ES-I3 (cell line): ENCODE measurements around the gene POLR1H.
A peak's percentile ranks its signal among the peaks of the same experiment; 100 is the strongest.

Experiments used
- H3K36me3 ChIP-seq: 2 replicates; pipeline ENCODE4 v1.6.1; 2013; ENCODE audit warnings: mild to moderate bottlenecking, low read length, control low read depth, moderate library complexity; ENCODE audit not compliant: insufficient read depth
- H3K4me1 ChIP-seq: 2 replicates; pipeline ENCODE4 v1.6.1; 2013; ENCODE audit warnings: mild to moderate bottlenecking, control low read depth, low read length; ENCODE audit not compliant: insufficient read depth
- H3K9ac ChIP-seq: 2 replicates; pipeline ENCODE4 v1.6.1; 2013; ENCODE audit warnings: low read depth, mild to moderate bottlenecking, low read length, moderate library complexity
- H3K9me3 ChIP-seq: 2 replicates; pipeline ENCODE4 v1.6.1; 2013; ENCODE audit warnings: mild to moderate bottlenecking, low read length, moderate library complexity; ENCODE audit not compliant: control insufficient read depth, insufficient read depth

POLR1H gene

GRCh38 chr6:30096829-30097228, 35.8 kb downstream of the POLR1H start:
- H3K9ac ChIP-seq: no peak overlapping the region
- H3K4me1 ChIP-seq: peaks cover 9% of the 10 kb centered on the region; the same call in 1 of the 2 replicates
- no peaks in the 10 kb centered on the region for H3K9me3 ChIP-seq
- no peaks in the 10 kb centered on the region for H3K36me3 ChIP-seq

GRCh38 chr6:30097902-30098768, 37.1 kb downstream of the POLR1H start:
- no peaks in the 10 kb centered on the region for H3K9me3 ChIP-seq
- no peaks in the 10 kb centered on the region for H3K36me3 ChIP-seq
- H3K4me1 ChIP-seq: peaks cover 9% of the 10 kb centered on the region; the same call in 1 of the 2 replicates
- H3K9ac ChIP-seq: no peak overlapping the region

- H3K4me1 ChIP-seq: peaks cover 9% of the 10 kb centered on the region; the same call in 1 of the 2 replicates
- peak overlapping the region; percentile 40; the same call in 1 of the 2 replicates for H3K9ac ChIP-seq
- no peaks in the 10 kb centered on the region for H3K36me3 ChIP-seq
- no peaks in the 10 kb centered on the region for H3K9me3 ChIP-seq
Measured at GRCh38 chr6:30100154-30100553, 39.1 kb downstream of the POLR1H start.

- no peaks in the 10 kb centered on the region for H3K9me3 ChIP-seq
- H3K9ac ChIP-seq: peak overlapping the region; percentile 40
- H3K4me1 ChIP-seq: 0 out of 2 replicates have a peak, but pooled peaks cover 5% of the 10 kb centered on the region
- no peaks in the 10 kb centered on the region for H3K36me3 ChIP-seq
Measured at GRCh38 chr6:30100585-30101443, 39.7 kb downstream of the POLR1H start.

- H3K36me3 ChIP-seq: no peaks in the 10 kb centered on the region
- peak overlapping the region; percentile 40; the same call in 1 of the 2 replicates for H3K9ac ChIP-seq
- no peaks in the 10 kb centered on the region for H3K9me3 ChIP-seq
- H3K4me1 ChIP-seq: 0 out of 2 replicates have a peak, but pooled peaks cover 5% of the 10 kb centered on the region
Measured at GRCh38 chr6:30101444-30102413, 40.7 kb downstream of the POLR1H start.

GRCh38 chr6:30102414-30102969, 41.4 kb downstream of the POLR1H start:
- Histone ChIP-seq H3K9me3 (no peaks in the 10 kb centered on the region), H3K9ac (peak overlapping the region; percentile 35; the same call in 1 of the 2 replicates), H3K36me3 (no peaks in the 10 kb centered on the region), H3K4me1 (0 out of 2 replicates have a peak, but pooled peaks cover 5% of the 10 kb centered on the region)

GRCh38 chr6:30102970-30103871, 42.2 kb downstream of the POLR1H start:
- H3K9ac ChIP-seq: peak overlapping the region; percentile 52; the same call in 1 of the 2 replicates
- H3K4me1 ChIP-seq: 0 out of 2 replicates have a peak, but pooled peaks cover 5% of the 10 kb centered on the region
- H3K9me3 ChIP-seq: no peaks in the 10 kb centered on the region
- H3K36me3 ChIP-seq: no peaks in the 10 kb centered on the region

- Histone ChIP-seq H3K9ac (peak overlapping the region; percentile 52; the same call in 1 of the 2 replicates), H3K4me1 (0 out of 2 replicates have a peak, but pooled peaks cover 5% of the 10 kb centered on the region), H3K9me3 (no peaks in the 10 kb centered on the region), H3K36me3 (no peaks in the 10 kb centered on the region)
Measured at GRCh38 chr6:30103872-30104179, 42.8 kb downstream of the POLR1H start.

- Histone ChIP-seq H3K9me3 (no peaks in the 10 kb centered on the region), H3K9ac (no peak overlapping the region), H3K36me3 (no peaks in the 10 kb centered on the region), H3K4me1 (0 out of 2 replicates have a peak, but pooled peaks cover 5% of the 10 kb centered on the region)
Measured at GRCh38 chr6:30104661-30105060, 43.6 kb downstream of the POLR1H start.

GRCh38 chr6:30111266-30111856, 50.3 kb downstream of the POLR1H start:
- no peak overlapping the region for H3K9ac ChIP-seq
- H3K4me1 ChIP-seq: no peaks in the 10 kb centered on the region
- H3K36me3 ChIP-seq: no peaks in the 10 kb centered on the region
- no peaks in the 10 kb centered on the region for H3K9me3 ChIP-seq

- Histone ChIP-seq H3K36me3 (no peaks in the 10 kb centered on the region), H3K4me1 (no peaks in the 10 kb centered on the region), H3K9ac (no peak overlapping the region), H3K9me3 (no peaks in the 10 kb centered on the region)
Measured at GRCh38 chr6:30112402-30112994, 51.4 kb downstream of the POLR1H start.
